Endothelial cell of umbilical vein (primary cell): Measurements from ENCODE around the gene DIPK1A.

Source experiments
- EZH2 ChIP-seq: IDR thresholded peaks from 2 replicates; pipeline ENCODE4 v1.6.1; 2012; ENCODE audit warnings: borderline replicate concordance, low read depth, mild to moderate bottlenecking, moderate library complexity, low read length, inconsistent platforms; ENCODE audit not compliant: severe bottlenecking
- POLR2A ChIP-seq: IDR thresholded peaks from 2 replicates; pipeline ENCODE4 v1.6.1; 2012; ENCODE audit warnings: low read depth, mild to moderate bottlenecking, control low read depth, low read length
- TF ChIP-seq, protein P1 (sequence below), 2 donors: IDR thresholded peaks; 1 replicate in 1 of 2; 2 replicates in 1 of 2; pipeline ENCODE4 v1.5.1; 2011; ENCODE audit warnings: low read length in 2 of 2, mild to moderate bottlenecking in 2 of 2, moderate library complexity in 2 of 2, control low read depth in 1 of 2, inconsistent platforms in 1 of 2, low read depth in 1 of 2; ENCODE audit not compliant: insufficient read depth in 1 of 2; ENCODE audit errors: extremely low read depth in 1 of 2

GRCh38 chr1:92879316-92879968 is 81.8 kb downstream of the DIPK1A start:
- TF ChIP-seq, protein P1, sequence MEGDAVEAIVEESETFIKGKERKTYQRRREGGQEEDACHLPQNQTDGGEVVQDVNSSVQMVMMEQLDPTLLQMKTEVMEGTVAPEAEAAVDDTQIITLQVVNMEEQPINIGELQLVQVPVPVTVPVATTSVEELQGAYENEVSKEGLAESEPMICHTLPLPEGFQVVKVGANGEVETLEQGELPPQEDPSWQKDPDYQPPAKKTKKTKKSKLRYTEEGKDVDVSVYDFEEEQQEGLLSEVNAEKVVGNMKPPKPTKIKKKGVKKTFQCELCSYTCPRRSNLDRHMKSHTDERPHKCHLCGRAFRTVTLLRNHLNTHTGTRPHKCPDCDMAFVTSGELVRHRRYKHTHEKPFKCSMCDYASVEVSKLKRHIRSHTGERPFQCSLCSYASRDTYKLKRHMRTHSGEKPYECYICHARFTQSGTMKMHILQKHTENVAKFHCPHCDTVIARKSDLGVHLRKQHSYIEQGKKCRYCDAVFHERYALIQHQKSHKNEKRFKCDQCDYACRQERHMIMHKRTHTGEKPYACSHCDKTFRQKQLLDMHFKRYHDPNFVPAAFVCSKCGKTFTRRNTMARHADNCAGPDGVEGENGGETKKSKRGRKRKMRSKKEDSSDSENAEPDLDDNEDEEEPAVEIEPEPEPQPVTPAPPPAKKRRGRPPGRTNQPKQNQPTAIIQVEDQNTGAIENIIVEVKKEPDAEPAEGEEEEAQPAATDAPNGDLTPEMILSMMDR (IDR thresholded peaks at IDR 0.05; ENCODE audit: extremely low read depth in 1 of 2, insufficient read depth in 1 of 2, low read depth in 1 of 2, low read length in 2 of 2): no peak
- TF ChIP-seq EZH2 (no peak), POLR2A (no peak)
